Central memory CD4-positive, alpha-beta T cell (primary cell): Measurements from ENCODE around the gene ZNF480.
"Not testable (repeated sequence)": the region's sequence is repeated elsewhere in the genome, so short reads cannot be mapped to it uniquely, and the experiment has no call there.

Experiments used
- DNase-seq: peaks from one replicate; pipeline ENCODE4 v3.0.0; 2022

ZNF480 gene

DNA sequence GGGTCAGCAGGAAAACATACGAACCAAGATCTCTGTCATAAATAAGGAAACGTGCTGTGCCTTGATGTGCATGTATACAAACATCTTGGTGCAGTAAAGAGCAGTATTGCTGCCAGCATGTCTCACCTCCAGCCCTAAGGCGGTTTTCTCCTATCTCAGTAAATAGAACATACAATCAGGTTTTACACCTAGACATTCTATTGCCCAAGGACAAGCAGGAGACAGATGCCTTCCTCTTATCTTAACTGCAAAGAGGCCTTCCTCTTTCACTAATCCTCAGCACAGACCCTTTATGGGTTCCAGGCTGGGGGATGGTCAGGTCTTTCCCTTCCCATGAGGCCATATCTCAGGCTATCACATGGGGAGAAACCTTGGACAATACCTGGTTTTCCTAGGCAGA, 42.1 kb downstream of the ZNF480 start:
- DNase-seq = not testable (repeated sequence)

GRCh38 chr19:52343548-52343947, 46.6 kb downstream of the ZNF480 start:
- DNase-seq = peak; percentile 23

GRCh38 chr19:52345162-52345561, 48.2 kb downstream of the ZNF480 start:
- no peak for DNase-seq

GRCh38 chr19:52351512-52351911, 54.5 kb downstream of the ZNF480 start:
- no peak for DNase-seq

DNA sequence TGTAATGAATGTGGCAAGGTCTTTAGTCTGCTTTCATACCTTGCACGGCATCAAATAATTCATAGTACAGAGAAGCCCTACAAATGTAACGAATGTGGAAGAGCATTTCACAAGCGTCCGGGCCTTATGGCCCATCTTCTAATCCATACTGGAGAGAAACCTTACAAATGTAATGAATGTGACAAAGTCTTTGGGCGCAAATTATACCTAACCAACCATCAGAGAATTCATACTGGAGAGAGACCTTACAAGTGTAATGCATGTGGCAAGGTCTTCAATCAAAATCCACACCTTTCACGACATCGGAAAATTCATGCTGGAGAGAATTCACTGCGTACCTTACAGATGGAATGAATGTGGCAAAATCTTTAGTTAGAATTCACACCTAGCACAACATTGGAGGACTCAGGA, 69.5 kb downstream of the ZNF480 start:
- DNase-seq = no peak

GRCh38 chr19:52369559-52370340, 72.8 kb downstream of the ZNF480 start, which contains the start of gene ZNF880:
TSS of gene ZNF880 (plus strand) at chr19:52369923. CDS start at chr19:52369966, 43 bp downstream.
- DNase-seq = peak; percentile 85

DNA sequence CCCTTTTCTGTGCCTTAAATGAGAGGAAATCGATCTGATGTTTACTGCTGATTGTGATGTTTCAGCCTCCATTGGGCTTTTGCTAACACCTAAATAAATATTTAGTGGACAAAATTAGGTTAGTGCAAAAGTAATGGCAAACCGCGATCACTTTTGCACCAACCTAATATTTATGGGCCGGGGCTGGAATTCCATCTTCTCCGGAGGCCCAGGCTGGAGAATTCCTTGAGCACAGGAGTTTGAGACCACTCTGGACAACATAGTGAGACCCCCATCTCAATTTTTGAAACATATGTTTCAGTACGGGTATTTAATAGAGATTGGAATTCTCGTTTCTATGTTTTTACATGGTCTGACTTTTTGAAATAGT, 73.4 kb downstream of the ZNF480 start:
- DNase-seq = no peak
